ENCODE measurements around the gene DNPEP.

DNA sequence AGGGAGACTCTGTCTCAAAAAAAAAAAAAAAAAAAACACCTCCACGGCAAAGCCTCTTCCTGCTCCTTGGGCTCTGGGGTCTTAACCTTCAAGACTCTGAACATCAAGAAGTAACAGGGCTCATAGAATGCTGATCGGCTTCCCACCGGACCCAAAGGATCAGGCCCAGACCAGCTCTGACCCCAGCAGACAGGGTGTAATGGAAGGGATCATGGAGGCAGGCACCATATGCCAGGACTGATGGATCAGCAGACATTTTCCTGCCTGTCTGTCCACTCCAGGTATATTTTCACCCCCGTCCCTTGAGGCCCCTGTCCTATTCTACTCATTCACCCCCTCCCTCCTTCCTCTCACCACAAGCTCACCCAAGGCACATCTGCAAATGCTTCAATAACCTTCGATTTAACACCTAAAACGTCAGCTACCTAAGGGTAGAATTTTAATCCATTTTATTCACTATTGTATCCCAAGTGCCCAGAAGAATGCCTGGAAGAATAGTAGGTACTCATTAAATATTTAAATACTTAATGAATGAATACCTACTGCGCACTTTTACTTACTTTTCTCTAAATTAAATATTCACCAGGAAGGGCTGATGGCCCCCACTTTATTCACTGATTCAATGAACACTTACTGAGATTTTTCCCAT is 42.4 kb upstream of the DNPEP start:
- no peak for TF ChIP-seq POLR2A (IDR thresholded peaks at IDR 0.05)
- TF ChIP-seq, protein P1, sequence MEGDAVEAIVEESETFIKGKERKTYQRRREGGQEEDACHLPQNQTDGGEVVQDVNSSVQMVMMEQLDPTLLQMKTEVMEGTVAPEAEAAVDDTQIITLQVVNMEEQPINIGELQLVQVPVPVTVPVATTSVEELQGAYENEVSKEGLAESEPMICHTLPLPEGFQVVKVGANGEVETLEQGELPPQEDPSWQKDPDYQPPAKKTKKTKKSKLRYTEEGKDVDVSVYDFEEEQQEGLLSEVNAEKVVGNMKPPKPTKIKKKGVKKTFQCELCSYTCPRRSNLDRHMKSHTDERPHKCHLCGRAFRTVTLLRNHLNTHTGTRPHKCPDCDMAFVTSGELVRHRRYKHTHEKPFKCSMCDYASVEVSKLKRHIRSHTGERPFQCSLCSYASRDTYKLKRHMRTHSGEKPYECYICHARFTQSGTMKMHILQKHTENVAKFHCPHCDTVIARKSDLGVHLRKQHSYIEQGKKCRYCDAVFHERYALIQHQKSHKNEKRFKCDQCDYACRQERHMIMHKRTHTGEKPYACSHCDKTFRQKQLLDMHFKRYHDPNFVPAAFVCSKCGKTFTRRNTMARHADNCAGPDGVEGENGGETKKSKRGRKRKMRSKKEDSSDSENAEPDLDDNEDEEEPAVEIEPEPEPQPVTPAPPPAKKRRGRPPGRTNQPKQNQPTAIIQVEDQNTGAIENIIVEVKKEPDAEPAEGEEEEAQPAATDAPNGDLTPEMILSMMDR (IDR thresholded peaks at IDR 0.05): no peak

All from right lobe of liver (tissue), 4 donors.